ENCODE results near the gene CAMTA1.

DNA sequence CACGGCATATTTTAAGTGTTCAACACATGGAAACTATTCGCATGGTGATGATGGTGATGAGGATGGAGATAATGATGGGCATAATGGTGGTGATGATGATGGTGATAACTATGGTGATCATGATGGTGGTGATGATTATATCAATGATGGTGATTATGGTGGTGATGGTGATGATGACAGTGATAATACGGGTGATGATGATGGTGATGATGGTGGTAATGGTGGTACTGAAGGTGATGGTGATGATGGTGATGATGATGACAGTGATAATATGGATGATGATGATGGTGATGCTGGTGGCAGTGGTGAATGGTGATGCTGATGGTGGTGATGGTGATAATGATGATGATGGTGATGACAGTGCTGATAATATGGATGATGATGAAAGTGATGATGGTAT lies 644.0 kb downstream of the CAMTA1 start:
- TF ChIP-seq CTCF (tag by site-specific recombination; IDR thresholded peaks at IDR 0.05) = no peak
- no peak for TF ChIP-seq ZNF132 (tag by site-specific recombination; IDR thresholded peaks at IDR 0.05; ENCODE audit: borderline replicate concordance)
- TF ChIP-seq ZNF138 (tag by site-specific recombination; IDR thresholded peaks at IDR 0.05; ENCODE audit: borderline replicate concordance) = no peak

Data from HEK293 (cell line).